Measurements from ENCODE around the gene BICC1.

The BICC1 gene

DNA sequence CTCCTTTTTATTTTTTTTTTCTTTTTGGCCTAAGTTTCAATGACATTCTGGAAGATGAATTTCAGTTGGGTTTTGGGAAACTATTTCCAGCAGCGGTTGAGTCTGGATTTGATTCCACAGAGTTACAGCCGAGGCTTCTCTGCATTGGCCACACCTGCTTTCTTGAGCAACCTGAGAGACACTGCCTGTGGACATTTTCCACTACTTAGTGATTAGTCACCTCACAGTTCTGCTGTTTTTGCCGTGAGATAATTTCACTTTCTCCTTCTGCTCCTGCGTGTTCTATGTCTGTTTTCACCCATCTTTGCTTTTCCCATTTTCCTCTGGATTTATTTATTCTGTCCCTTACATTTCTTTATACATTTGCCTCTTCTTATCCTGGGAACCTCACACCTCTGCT lies 243.0 kb downstream of the BICC1 start:
- no peak for FAIRE-seq

DNA sequence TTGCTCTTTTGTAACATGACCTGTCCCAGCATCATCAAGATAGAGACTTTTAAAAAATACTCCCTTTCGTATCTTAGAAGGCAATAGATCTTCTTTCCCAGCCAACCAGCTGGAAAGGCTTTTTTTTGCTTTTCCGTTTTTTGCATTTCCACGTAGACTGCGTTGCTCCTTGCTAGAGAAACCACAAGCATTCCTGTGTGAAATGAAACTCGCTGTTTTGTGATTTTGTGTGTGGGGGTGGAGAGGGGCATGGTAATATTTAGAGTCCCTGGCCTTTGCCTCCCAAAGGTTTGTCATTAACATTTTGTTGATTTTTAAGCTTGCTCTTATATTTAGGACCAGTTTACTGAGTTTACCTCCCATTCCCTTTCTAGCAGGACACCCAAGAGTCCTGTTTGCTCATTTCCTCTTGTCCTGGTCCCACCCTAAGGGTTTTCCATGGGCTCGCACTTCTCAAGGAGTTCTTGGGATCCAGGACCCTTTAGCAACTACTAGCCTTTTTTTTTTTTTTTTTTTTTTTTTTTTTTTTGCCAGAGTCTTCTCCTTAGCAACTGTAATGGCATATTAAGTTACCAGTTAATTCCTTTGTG lies 243.6 kb downstream of the BICC1 start:
- FAIRE-seq: no peak

- FAIRE-seq: no peak
These were observed 244.8 kb downstream of the BICC1 start for GRCh38 chr10:58757352-58758065.

DNA sequence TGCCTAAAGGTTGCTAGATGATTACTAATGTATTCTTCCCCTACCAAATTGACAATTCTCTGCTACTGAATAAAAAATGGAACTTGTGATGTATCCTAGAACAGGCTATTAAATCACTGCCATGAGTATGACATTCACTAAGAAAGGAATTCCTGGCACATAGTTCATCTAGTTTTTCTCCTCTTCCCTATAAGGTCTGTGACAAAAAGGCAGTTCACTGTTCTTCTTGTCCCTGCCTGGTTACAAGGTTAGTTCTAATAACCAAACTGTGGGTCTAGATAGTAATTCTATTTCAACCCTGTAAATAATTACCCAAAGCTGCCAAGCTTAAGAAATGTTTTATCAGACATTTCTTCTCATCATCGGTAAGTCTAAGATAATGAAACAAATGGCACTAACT lies 245.6 kb downstream of the BICC1 start:
- FAIRE-seq: no peak

DNA sequence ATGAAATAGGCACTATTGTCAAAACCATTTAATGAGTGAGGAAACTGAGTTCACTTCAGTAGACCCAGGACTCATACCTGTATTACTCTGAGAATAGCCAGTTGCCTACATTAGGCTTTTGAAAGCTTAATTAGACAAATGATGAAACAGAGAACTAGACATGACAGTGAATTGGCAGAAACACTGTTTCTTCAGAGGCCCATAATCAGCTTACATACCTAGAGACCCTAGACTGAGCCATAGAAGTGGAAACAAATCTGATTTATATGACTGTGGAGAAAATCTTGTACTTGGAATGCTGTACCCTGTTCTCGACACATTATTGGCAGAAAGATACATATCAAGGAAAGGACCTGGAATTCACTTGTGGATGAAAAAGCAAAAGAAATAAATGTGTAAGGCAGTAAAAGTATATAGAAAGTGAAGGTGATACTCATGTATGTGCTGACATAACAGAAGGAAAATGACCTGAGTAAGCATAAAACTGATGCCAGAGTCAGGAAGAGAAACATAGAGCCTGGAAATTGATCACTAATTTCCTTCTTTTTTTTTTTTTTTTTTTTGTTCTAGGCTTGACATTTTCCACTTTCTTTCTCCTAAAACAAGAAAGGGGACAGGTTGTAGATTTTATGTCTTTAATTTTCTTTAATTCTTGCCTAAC lies 251.5 kb downstream of the BICC1 start:
- FAIRE-seq: no peak

- FAIRE-seq: no peak
These were observed 253.2 kb downstream of the BICC1 start for GRCh38 chr10:58765910-58766309.

- FAIRE-seq: no peak
These were observed 255.0 kb downstream of the BICC1 start for GRCh38 chr10:58767652-58768051.

DNA sequence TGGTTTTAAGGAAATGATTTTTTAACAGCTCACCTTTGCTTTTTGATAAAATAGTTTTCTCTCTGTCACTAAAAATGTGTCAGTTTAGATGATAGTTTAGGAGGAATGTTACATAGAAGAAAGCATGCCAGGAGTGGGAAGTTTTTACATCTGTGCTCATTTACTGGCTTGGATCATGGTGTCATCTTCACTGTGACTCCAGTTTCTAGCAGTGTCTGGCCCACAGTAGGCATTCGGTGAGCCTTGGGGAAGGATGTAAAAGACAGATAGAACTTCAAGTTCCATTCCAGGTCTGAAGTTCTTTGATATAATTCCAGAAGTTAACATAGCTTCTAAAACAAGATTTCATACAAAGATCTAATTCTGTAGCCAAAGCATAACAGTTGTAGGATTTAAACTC lies 259.2 kb downstream of the BICC1 start:
- no peak for FAIRE-seq

DNA sequence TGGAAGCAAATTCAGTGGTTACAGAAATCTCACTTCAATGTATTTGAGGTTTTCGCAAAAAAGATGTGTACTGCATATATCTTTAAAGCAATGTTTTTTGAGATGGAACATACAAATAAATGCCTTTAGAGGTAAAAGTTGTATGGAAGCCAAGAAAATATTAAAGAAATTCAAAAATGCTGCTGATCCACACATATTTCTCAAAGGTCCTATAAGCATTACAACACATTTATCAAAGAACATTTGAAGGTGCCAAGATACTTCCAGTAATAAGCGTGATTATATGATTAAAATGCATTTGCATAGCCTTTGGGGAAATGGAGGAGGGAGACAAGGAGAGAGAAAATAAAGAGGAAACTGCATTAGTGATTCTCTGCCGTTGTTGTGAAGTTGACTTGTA lies 260.1 kb downstream of the BICC1 start:
- FAIRE-seq: no peak

GRCh38 chr10:58773341-58773740 lies 260.7 kb downstream of the BICC1 start:
- FAIRE-seq: no peak

DNA sequence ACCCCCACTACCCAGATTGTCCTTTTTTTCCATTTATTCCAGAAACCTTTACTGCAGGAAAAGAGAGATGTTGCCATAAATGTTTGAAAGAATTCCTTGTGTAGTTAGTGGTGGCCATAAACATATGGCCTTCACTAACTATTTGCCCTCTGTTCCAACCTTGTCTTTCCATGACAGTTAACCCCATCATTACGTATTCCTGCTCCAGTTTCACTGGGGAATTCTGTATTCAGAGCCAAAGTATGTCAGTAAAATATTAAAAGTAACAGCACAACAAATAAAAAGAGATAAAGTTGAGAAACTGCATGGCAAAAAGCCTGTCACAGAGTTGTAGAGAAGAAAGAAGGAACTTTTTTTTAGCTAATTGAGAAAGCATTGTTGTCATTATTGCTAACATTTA lies 261.3 kb downstream of the BICC1 start:
- no peak for FAIRE-seq

- no peak for FAIRE-seq
These were observed 263.4 kb downstream of the BICC1 start for GRCh38 chr10:58775960-58776567.

GRCh38 chr10:58776568-58777318 lies 264.1 kb downstream of the BICC1 start:
- FAIRE-seq: no peak

DNA sequence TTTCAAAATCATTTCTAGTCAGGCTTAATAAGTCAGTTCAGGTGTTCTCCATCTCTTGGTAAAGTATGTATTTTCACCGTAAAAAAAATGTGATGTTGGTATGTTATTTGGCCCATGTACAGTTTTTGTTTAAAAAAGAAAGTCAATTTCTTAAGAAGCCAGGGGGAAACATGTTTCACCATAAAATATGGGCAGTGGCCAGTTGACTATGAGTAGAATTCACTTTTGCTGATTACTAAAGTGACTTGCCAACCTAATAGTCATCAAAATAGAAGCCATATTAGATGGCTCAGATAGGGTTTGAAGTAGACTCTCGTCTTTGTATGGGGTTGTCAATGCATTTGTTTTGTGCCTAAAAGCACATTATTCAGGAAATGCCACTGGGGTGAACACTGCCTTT lies 266.3 kb downstream of the BICC1 start:
- no peak for FAIRE-seq

DNA sequence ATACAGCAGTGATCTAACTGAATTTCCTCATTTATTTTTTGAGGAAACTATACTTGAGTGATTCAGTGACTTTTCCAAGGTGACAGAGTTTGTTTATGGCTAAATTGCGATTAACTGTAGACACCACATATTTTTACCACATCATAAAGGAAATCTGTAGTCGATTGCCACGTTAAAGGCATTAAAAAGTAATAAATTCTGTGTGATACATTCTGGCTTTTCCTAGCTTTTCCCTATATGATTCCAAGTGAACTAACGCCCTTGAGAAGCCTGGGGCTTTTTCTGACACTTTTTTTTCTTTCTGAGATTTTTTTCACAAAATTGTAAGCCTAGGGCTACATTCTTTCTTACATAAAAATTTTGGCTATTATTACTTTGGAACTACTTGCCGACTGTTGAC lies 266.9 kb downstream of the BICC1 start:
- no peak for FAIRE-seq

- FAIRE-seq: no peak
These were observed 267.8 kb downstream of the BICC1 start for GRCh38 chr10:58780476-58780875.

DNA sequence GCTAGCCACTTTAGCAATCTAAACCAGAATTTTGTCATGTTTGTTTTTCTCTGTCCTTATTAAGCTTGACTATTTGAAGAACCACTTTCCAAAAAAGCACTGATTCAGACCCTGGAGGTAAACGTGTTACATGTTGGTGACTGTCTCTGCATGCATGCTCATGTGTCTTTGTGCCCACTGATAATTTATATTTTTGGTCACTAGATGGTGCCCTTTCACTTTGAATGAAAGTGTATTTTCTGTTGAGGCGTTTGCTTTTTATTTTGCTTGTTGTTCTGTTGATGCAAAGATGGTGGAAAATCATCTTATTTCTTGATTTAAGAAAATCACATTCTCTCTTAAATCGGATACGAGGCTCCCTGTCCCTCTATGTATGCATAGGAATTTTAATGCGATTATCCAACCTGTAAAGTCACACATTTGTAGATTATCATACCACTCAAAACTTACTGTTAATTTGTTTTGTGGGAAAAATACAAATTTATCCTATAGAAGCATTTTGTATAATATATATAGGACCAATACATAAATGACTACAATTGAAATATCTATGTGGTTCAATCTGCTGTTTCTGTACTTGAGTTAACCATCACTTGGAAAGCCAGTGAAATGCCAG lies 269.3 kb downstream of the BICC1 start:
- FAIRE-seq: peak; percentile 86

- no peak for FAIRE-seq
These were observed 270.5 kb downstream of the BICC1 start for GRCh38 chr10:58782876-58783851.

DNA sequence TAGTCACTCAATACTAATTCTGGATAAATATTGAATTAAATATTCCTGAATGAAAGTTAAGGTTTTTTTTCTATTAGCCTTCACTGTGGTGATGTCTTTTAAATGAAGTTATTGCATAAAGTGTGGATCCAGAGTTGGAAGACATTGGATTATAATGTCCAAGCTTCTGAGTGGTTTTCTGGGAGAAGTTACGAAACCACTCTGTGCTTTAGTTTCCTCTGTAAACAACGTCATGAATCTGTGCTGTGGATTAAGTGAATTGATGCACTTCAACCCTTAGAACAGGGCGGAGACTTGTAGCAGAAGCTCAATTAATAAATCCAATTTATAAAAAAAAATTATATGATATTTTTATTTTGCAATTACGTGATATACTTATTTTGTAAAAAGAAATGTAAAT lies 271.7 kb downstream of the BICC1 start:
- no peak for FAIRE-seq

- FAIRE-seq: no peak
These were observed 272.7 kb downstream of the BICC1 start for GRCh38 chr10:58785354-58785753.

DNA sequence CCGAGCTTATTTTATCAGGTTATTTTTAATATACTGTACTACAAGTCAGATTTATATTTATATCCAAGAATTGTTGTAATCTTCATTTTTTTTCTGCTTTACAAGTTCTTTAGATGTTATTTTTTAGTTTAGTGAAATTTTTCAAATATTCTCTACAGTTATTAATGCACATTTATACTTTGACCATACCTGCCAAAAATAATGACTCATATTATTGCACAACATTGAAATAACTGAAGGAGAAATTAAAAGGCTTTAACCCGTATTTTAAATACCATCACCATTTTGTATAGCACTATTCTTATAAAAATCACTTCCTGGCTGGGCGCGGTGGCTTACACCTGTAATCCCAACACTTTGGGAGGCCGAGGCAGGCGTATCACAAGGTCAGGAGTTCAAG lies 278.5 kb downstream of the BICC1 start:
- no peak for FAIRE-seq

DNA sequence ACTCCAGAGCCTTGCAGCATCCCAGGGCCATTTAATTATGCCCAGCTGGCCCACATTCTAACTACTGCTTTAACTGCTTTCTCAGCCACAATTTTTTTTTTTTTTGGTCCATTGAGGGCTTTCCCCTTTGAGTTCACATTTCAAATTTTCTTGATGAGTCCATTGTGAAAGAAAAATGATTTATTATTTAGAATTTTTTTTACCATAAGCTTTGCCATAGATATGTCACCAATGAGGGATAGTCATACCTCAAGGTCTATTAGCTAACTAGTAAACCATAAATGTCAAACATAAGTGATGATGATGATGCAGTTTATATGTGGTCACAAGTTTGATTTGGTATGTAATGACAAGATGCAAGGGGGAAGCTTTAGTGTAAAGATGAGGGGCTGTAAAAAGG lies 282.9 kb downstream of the BICC1 start:
- no peak for FAIRE-seq

Measured in G401.6 (cell line).